ENCODE data around the gene HES5. TPM values are rescaled to one million over a fixed set of nuclear protein-coding genes. Genes with fewer than 3 reads are reported as not detected.
"Not testable (repeated sequence)": the region's sequence is repeated elsewhere in the genome, so short reads cannot be mapped to it uniquely, and the experiment has no call there.

Gene HES5
- total and polyA plus RNA-seq, 2 of the 4 experiments (the other 2 are of a cell fraction): not detected

GRCh38 chr1:2578758-2579118 lies 48.7 kb upstream of the HES5 start:
- no peak for TF ChIP-seq RCOR1 (IDR thresholded peaks at IDR 0.05; ENCODE audit: insufficient replicate concordance, low read length)
- no peak for TF ChIP-seq RFX5 (IDR thresholded peaks at IDR 0.05; ENCODE audit: low read depth, low read length)
- TF ChIP-seq FOS (IDR thresholded peaks at IDR 0.05; ENCODE audit: low read depth, low read length): no peak
- no peak for TF ChIP-seq SMC3 (IDR thresholded peaks at IDR 0.05; ENCODE audit: low read depth, low read length)
- no peak for TF ChIP-seq NFE2L2 (IDR thresholded peaks at IDR 0.05; ENCODE audit: low read depth, low read length)
- Histone ChIP-seq H3K9me1 (ENCODE audit: insufficient read depth, low read length) (peaks cover under 1% of the 10 kb centered on the region; the same call in 1 of the 2 replicates), H2BK120ac (ENCODE audit: low read depth, low read length) (no peak overlapping the region), H4K91ac (ENCODE audit: insufficient read depth, low read depth, low read length) (no peak overlapping the region), H3K4me1 (ENCODE audit: control insufficient read depth, insufficient read depth, low read length) (peaks cover 2% of the 10 kb centered on the region; the same call in 1 of the 2 replicates), H2BK20ac (ENCODE audit: low read depth, low read length) (no peak overlapping the region), H3K23ac (ENCODE audit: low read depth, low read length) (no peak overlapping the region), H2BK15ac (ENCODE audit: low read depth, low read length) (no peak overlapping the region), H3K9ac (ENCODE audit: low read depth, low read length) (no peak overlapping the region), H3K4ac (ENCODE audit: low read depth, low read length) (no peak overlapping the region), H2BK5ac (ENCODE audit: low read depth, low read length, poor library complexity, severe bottlenecking) (no peak overlapping the region), H3K14ac (replicated peaks; ENCODE audit: low read depth, low read length) (no peak overlapping the region), H3K4me3 (ENCODE audit: insufficient read depth, low read depth, low read length) (no peak overlapping the region), H4K20me1 (ENCODE audit: insufficient read depth, low read length) (no peaks in the 10 kb centered on the region), H2AFZ (replicated peaks; ENCODE audit: low read length, poor library complexity) (no peak overlapping the region), H3K4me2 (ENCODE audit: low read depth, low read length) (no peak overlapping the region), H2AK9ac (replicated peaks; ENCODE audit: low read depth, low read length, poor library complexity) (no peak overlapping the region), H3K79me1 (ENCODE audit: low read depth in 1 of 2, low read length in 2 of 2) (0 out of 4 replicates have a peak, but pooled peaks cover 0 to 2% of the 10 kb centered on the region in 2 experiments), H3K27ac (ENCODE audit: insufficient read depth, low read length) (no peak overlapping the region), H3K27me3 (ENCODE audit: control insufficient read depth, insufficient read depth, low read length) (peaks cover 16% of the 10 kb centered on the region), H3K56ac (ENCODE audit: extremely low read depth, insufficient read depth, low read length) (no peak overlapping the region), H4K8ac (ENCODE audit: low read depth in 2 of 2, low read length in 2 of 2) (no peak overlapping the region), H2AK5ac (ENCODE audit: low read depth, low read length) (no peak overlapping the region), H3K18ac (ENCODE audit: low read depth, low read length) (no peak overlapping the region), H3K36me3 (ENCODE audit: control insufficient read depth, insufficient read depth, low read length) (no peaks in the 10 kb centered on the region), H4K5ac (ENCODE audit: low read depth, low read length) (no peak overlapping the region), H3K9me3 (ENCODE audit: control insufficient read depth, insufficient read depth, low read length) (no peaks in the 10 kb centered on the region)
- ATAC-seq (ENCODE audit: low read depth) (no peak), DNase-seq (no peak)
- intact Hi-C loops (cut with micrococcal nuclease): no loop called here
- in situ Hi-C loops (cut with MboI; ENCODE audit: low sequenced_read_pairs): no loop called here
- dilution Hi-C loops (cut with HindIII; ENCODE audit: low sequenced_read_pairs, unreplicated experiment): no loop called here
- CTCF ChIA-PET: no interaction called here
- POLR2A ChIA-PET (ENCODE audit: unreplicated experiment): no interaction called here
- BruUV-seq (replicated peaks): no TSS peak
- WGBS, 2 experiments (ENCODE audit: extremely low coverage in 2 of 2, insufficient read length in 1 of 2): no CpG with 5 or more reads among the region's 4 CpGs

- H2BK5ac ChIP-seq (ENCODE audit: low read depth, low read length, poor library complexity, severe bottlenecking); H3K14ac ChIP-seq (replicated peaks; ENCODE audit: low read depth, low read length); H3K56ac ChIP-seq (ENCODE audit: extremely low read depth, insufficient read depth, low read length); H2AFZ ChIP-seq (replicated peaks; ENCODE audit: low read length, poor library complexity); ATAC-seq (ENCODE audit: low read depth); H3K27ac ChIP-seq (ENCODE audit: insufficient read depth, low read length); H4K8ac ChIP-seq (ENCODE audit: low read depth in 2 of 2, low read length in 2 of 2); DNase-seq; intact Hi-C loops (cut with micrococcal nuclease); H3K4me2 ChIP-seq (ENCODE audit: low read depth, low read length); H3K4ac ChIP-seq (ENCODE audit: low read depth, low read length); H3K9me3 ChIP-seq (ENCODE audit: control insufficient read depth, insufficient read depth, low read length); H2BK15ac ChIP-seq (ENCODE audit: low read depth, low read length); H3K36me3 ChIP-seq (ENCODE audit: control insufficient read depth, insufficient read depth, low read length); H3K9me1 ChIP-seq (ENCODE audit: insufficient read depth, low read length); H3K23ac ChIP-seq (ENCODE audit: low read depth, low read length); H3K4me1 ChIP-seq (ENCODE audit: control insufficient read depth, insufficient read depth, low read length); H4K5ac ChIP-seq (ENCODE audit: low read depth, low read length); BruUV-seq (replicated peaks); H2BK20ac ChIP-seq (ENCODE audit: low read depth, low read length); H3K4me3 ChIP-seq (ENCODE audit: insufficient read depth, low read depth, low read length); H3K9ac ChIP-seq (ENCODE audit: low read depth, low read length); CTCF ChIA-PET; H2AK9ac ChIP-seq (replicated peaks; ENCODE audit: low read depth, low read length, poor library complexity); H2AK5ac ChIP-seq (ENCODE audit: low read depth, low read length); POLR2A ChIA-PET (ENCODE audit: unreplicated experiment); dilution Hi-C loops (cut with HindIII; ENCODE audit: low sequenced_read_pairs, unreplicated experiment); H3K79me1 ChIP-seq (ENCODE audit: low read depth in 1 of 2, low read length in 2 of 2); H4K91ac ChIP-seq (ENCODE audit: insufficient read depth, low read depth, low read length); H2BK120ac ChIP-seq (ENCODE audit: low read depth, low read length); H4K20me1 ChIP-seq (ENCODE audit: insufficient read depth, low read length); H3K18ac ChIP-seq (ENCODE audit: low read depth, low read length); in situ Hi-C loops (cut with MboI; ENCODE audit: low sequenced_read_pairs): not testable (repeated sequence)
- WGBS, 2 experiments (ENCODE audit: extremely low coverage in 2 of 2, insufficient read length in 1 of 2): no CpG with 5 or more reads among the region's 23 CpGs
- H3K27me3 ChIP-seq (ENCODE audit: control insufficient read depth, insufficient read depth, low read length): peaks cover 20% of the 10 kb centered on the region
These were observed 47.6 kb upstream of the HES5 start for GRCh38 chr1:2577565-2578075.
